HK-2 (cell line): ENCODE results near the gene MGAT4B.
"Not testable (repeated sequence)": the region's sequence is repeated elsewhere in the genome, so short reads cannot be mapped to it uniquely, and the experiment has no call there.

Experiments used
- DNase-seq: peaks from one replicate; pipeline ENCODE4 v3.0.0-alpha.2; 2018; ENCODE audit not compliant: unreplicated experiment

MGAT4B gene

GRCh38 chr5:179806250-179807048 is at the start of gene MGAT4B:
TSS of gene MGAT4B (minus strand) at chr5:179806866. CDS start at chr5:179806583, 283 bp downstream.
- DNase-seq, result peak; percentile 44

- no peak for DNase-seq
Measured at GRCh38 chr5:179854356-179854755, 47.7 kb upstream of the MGAT4B start.

GRCh38 chr5:179852993-179853547 is 46.4 kb upstream of the MGAT4B start:
- no peak for DNase-seq

- no peak for DNase-seq
Measured at GRCh38 chr5:179841621-179842020, 35.0 kb upstream of the MGAT4B start.

- no peak for DNase-seq
Measured at GRCh38 chr5:179840766-179841165, 34.1 kb upstream of the MGAT4B start.

- DNase-seq, result no peak
Measured at GRCh38 chr5:179840321-179840720, 33.7 kb upstream of the MGAT4B start.

GRCh38 chr5:179839328-179840256 is 32.9 kb upstream of the MGAT4B start:
- no peak for DNase-seq

GRCh38 chr5:179837076-179838011 is 30.7 kb upstream of the MGAT4B start:
- no peak for DNase-seq

GRCh38 chr5:179836225-179837019 is 29.8 kb upstream of the MGAT4B start:
- no peak for DNase-seq

GRCh38 chr5:179834871-179835270 is 28.2 kb upstream of the MGAT4B start:
- not testable (repeated sequence) for DNase-seq

GRCh38 chr5:179834120-179834519 is 27.5 kb upstream of the MGAT4B start:
- DNase-seq, result no peak

- DNase-seq, result no peak
Measured at GRCh38 chr5:179833709-179834070, 27.0 kb upstream of the MGAT4B start.

GRCh38 chr5:179833056-179833708 is 26.5 kb upstream of the MGAT4B start:
- no peak for DNase-seq

- no peak for DNase-seq
Measured at GRCh38 chr5:179832039-179832745, 25.5 kb upstream of the MGAT4B start.

- DNase-seq, result no peak
Measured at GRCh38 chr5:179830818-179831468, 24.3 kb upstream of the MGAT4B start.

- no peak for DNase-seq
Measured at GRCh38 chr5:179829732-179830435, 23.2 kb upstream of the MGAT4B start.

- DNase-seq, result no peak
Measured at GRCh38 chr5:179828756-179829421, 22.2 kb upstream of the MGAT4B start.

- no peak for DNase-seq
Measured at GRCh38 chr5:179827680-179828079, 21.0 kb upstream of the MGAT4B start.
